Chondrocyte (in vitro differentiated cells): ENCODE measurements around the gene RNF149. TPM values are rescaled to one million over a fixed set of nuclear protein-coding genes. Genes with fewer than 3 reads are reported as not detected.

Source experiments
- DNase-seq: peaks from one replicate; pipeline ENCODE4 v3.0.0; 2021; ENCODE audit warnings: mixed read lengths, low spot score
- H3K27ac Mint-ChIP-seq: one replicate; pipeline ENCODE4 v1.8.0; 2021; ENCODE audit warnings: mild to moderate bottlenecking, moderate library complexity, mixed read lengths; ENCODE audit not compliant: unreplicated experiment
- H3K27me3 Mint-ChIP-seq: 2 replicates; pipeline ENCODE4 v1.8.0; 2021; ENCODE audit warnings: low read depth, mixed read lengths
- H3K36me3 Mint-ChIP-seq: 2 replicates; pipeline ENCODE4 v1.8.0; 2021; ENCODE audit warnings: low read depth, mixed read lengths
- H3K4me1 Mint-ChIP-seq: 2 replicates; pipeline ENCODE4 v1.8.0; 2021; ENCODE audit warnings: low read depth, mild to moderate bottlenecking, mixed read lengths
- H3K4me3 Mint-ChIP-seq: one replicate; pipeline ENCODE4 v1.8.0; 2021; ENCODE audit warnings: mild to moderate bottlenecking, moderate library complexity, mixed read lengths; ENCODE audit not compliant: unreplicated experiment
- H3K9me3 Mint-ChIP-seq: 2 replicates; pipeline ENCODE4 v1.8.0; 2021; ENCODE audit warnings: low read depth, mixed read lengths
- CTCF ChIP-seq: fragments of 200-600 bp; sonication (generic); IDR thresholded peaks from 2 replicates; pipeline ENCODE4 v1.5.0; 2021; ENCODE audit warnings: antibody characterized with exemption, mild to moderate bottlenecking, moderate library complexity
- long read RNA-seq: library from polyadenylated mRNA; stranded (forward); transcript quantifications from one replicate; pipeline ENCODE4 v2.0.0, GENCODE V29; 2021
- total RNA-seq: library from RNA; stranded (reverse); gene quantifications from 3 replicates; pipeline ENCODE4 v1.2.1, GENCODE V29; 2021

RNF149 gene
- total RNA-seq, result 26.2 to 28.3 TPM (median 26.8 TPM) in 3 replicates
- long read RNA-seq, transcript RNF149-201 (7 exons, 2,458 nt), result major isoform, 71 of 83 reads
- long read RNA-seq, partial matches to known transcripts, result 2 of 83 reads
- long read RNA-seq, other reads (novel, unspliced or antisense), result 10 of 83 reads

GRCh38 chr2:101308432-101309210 lies at the start of gene RNF149:
Gene RNF149 (minus strand): TSS chr2:101308701. CDS start chr2:101308588, 113 bp downstream.
- peaks cover 43% of the 10 kb centered on the region for H3K4me1 Mint-ChIP-seq

GRCh38 chr2:101357376-101357775 lies 48.9 kb upstream of the RNF149 start:
- H3K36me3 Mint-ChIP-seq, result no peaks in the 10 kb centered on the region

More at GRCh38 chr2:101308432-101309210, at the start of gene RNF149:
- Mint-ChIP-seq H3K36me3 (no peaks in the 10 kb centered on the region), H3K27me3 (no peaks in the 10 kb centered on the region), H3K9me3 (no peaks in the 10 kb centered on the region), H3K4me3 (peak within 1 kb of the TSS; percentile 90), H3K27ac (peak within 1 kb of the TSS; percentile 92)
- peak; percentile 96 for DNase-seq
- peak; percentile 22 for TF ChIP-seq CTCF

GRCh38 chr2:101356521-101356920 lies 48.0 kb upstream of the RNF149 start:
- Mint-ChIP-seq H3K4me3 (no peak overlapping the region), H3K27ac (no peak overlapping the region), H3K36me3 (no peaks in the 10 kb centered on the region)

More at GRCh38 chr2:101357376-101357775, 48.9 kb upstream of the RNF149 start:
- Mint-ChIP-seq H3K4me1 (peaks cover 5% of the 10 kb centered on the region), H3K27me3 (peaks cover 11% of the 10 kb centered on the region), H3K9me3 (no peaks in the 10 kb centered on the region), H3K4me3 (no peak overlapping the region), H3K27ac (no peak overlapping the region)
- DNase-seq, result no peak
- TF ChIP-seq CTCF, result no peak

GRCh38 chr2:101356055-101356454 lies 47.6 kb upstream of the RNF149 start:
- no peak for DNase-seq
- no peak overlapping the region for H3K27ac Mint-ChIP-seq
- no peaks in the 10 kb centered on the region for H3K36me3 Mint-ChIP-seq

More at GRCh38 chr2:101356521-101356920, 48.0 kb upstream of the RNF149 start:
- H3K9me3 Mint-ChIP-seq, result no peaks in the 10 kb centered on the region
- H3K27me3 Mint-ChIP-seq, result peaks cover 7% of the 10 kb centered on the region
- H3K4me1 Mint-ChIP-seq, result peaks cover 5% of the 10 kb centered on the region
- no peak for TF ChIP-seq CTCF
- no peak for DNase-seq

More at GRCh38 chr2:101356055-101356454, 47.6 kb upstream of the RNF149 start:
- Mint-ChIP-seq H3K4me3 (no peak overlapping the region), H3K4me1 (peaks cover 5% of the 10 kb centered on the region), H3K27me3 (peaks cover 7% of the 10 kb centered on the region), H3K9me3 (no peaks in the 10 kb centered on the region)
- TF ChIP-seq CTCF, result no peak
